Measurements from ENCODE around the gene CACNA1C. TPM values are rescaled to one million over a fixed set of nuclear protein-coding genes. Genes with fewer than 3 reads are reported as not detected.

CACNA1C gene
- total RNA-seq, 2 donors from 2014 or later: 0.86 to 6.3 TPM

DNA sequence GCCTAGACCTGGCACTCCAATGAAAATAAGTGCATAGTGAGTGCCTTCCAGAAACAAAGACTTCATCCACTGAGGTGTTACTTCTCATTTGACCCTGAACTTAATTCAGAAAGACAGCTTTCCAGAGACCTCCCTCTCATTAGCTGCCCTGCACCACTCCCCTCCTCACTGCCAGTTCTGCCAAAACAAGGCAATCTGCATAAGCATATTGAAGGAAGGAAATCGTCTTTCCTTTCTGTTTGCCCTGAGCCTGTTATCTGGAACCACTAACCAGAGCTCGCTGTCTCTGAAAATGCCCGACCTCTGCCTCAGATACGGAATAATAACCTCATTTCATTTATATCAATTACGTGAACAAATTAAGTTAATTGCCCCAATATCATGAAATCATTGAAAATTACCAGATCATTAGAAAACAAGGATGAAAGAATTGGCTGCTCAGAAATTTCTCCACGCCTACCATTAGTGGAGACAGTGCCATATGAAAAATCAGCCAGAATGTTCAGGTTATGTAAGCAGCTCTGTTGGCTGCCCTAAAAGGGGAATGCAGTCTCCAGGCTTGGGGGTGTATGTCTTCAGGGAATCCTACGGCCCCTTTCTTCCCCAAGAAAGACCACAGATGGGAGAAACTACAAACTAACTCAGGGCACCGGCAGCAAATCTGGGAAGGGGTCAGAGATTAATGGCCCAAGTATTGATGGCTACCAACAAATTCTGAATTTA is 592.1 kb downstream of the CACNA1C start:
- TF ChIP-seq, protein P1, sequence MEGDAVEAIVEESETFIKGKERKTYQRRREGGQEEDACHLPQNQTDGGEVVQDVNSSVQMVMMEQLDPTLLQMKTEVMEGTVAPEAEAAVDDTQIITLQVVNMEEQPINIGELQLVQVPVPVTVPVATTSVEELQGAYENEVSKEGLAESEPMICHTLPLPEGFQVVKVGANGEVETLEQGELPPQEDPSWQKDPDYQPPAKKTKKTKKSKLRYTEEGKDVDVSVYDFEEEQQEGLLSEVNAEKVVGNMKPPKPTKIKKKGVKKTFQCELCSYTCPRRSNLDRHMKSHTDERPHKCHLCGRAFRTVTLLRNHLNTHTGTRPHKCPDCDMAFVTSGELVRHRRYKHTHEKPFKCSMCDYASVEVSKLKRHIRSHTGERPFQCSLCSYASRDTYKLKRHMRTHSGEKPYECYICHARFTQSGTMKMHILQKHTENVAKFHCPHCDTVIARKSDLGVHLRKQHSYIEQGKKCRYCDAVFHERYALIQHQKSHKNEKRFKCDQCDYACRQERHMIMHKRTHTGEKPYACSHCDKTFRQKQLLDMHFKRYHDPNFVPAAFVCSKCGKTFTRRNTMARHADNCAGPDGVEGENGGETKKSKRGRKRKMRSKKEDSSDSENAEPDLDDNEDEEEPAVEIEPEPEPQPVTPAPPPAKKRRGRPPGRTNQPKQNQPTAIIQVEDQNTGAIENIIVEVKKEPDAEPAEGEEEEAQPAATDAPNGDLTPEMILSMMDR (conservative IDR thresholded peaks at IDR 0.05): no peak
- Histone ChIP-seq H3K36me3 (ENCODE audit: control insufficient read depth, insufficient read depth, low read length) (no peaks in the 10 kb centered on the region), H3K4me3 (ENCODE audit: low read length) (no peak overlapping the region), H3K4me1 (ENCODE audit: control insufficient read depth, insufficient read depth, low read length) (no peaks in the 10 kb centered on the region), H3K9ac (ENCODE audit: extremely low read depth, low read length, poor library complexity, severe bottlenecking) (no peak overlapping the region), H3K27me3 (ENCODE audit: control insufficient read depth, insufficient read depth, low read length, poor library complexity, severe bottlenecking) (no peaks in the 10 kb centered on the region), H3K9me3 (ENCODE audit: control insufficient read depth, low read length) (no peaks in the 10 kb centered on the region), H3K27ac (ENCODE audit: low read depth, low read length) (no peak overlapping the region)
- no peaks in the 10 kb centered on the region for H3K9me3 Mint-ChIP-seq
- no peaks in the 10 kb centered on the region for H3K27me3 Mint-ChIP-seq (ENCODE audit: insufficient read depth)
- WGBS, 2 experiments (ENCODE audit: insufficient coverage in 1 of 2, insufficient read length in 1 of 2): 85 to 93% methylated on average over 7 to 8 of the region's 8 CpGs
- peak; percentile 36 for DNase-seq
- no peak overlapping the region for H3K27ac Mint-ChIP-seq
- H3K4me3 Mint-ChIP-seq: no peak overlapping the region
- H3K4me1 Mint-ChIP-seq: peaks cover 22% of the 10 kb centered on the region
- H3K36me3 Mint-ChIP-seq (ENCODE audit: low read depth): no peaks in the 10 kb centered on the region

GRCh38 chr12:2645460-2645859 is 592.7 kb downstream of the CACNA1C start:
- Mint-ChIP-seq H3K9me3 (no peaks in the 10 kb centered on the region), H3K27ac (no peak overlapping the region), H3K36me3 (ENCODE audit: low read depth) (no peaks in the 10 kb centered on the region), H3K4me3 (no peak overlapping the region), H3K27me3 (ENCODE audit: insufficient read depth) (no peaks in the 10 kb centered on the region), H3K4me1 (peaks cover 23% of the 10 kb centered on the region)
- Histone ChIP-seq H3K4me3 (ENCODE audit: low read length) (no peak overlapping the region), H3K9ac (ENCODE audit: extremely low read depth, low read length, poor library complexity, severe bottlenecking) (no peak overlapping the region), H3K4me1 (ENCODE audit: control insufficient read depth, insufficient read depth, low read length) (no peaks in the 10 kb centered on the region), H3K27me3 (ENCODE audit: control insufficient read depth, insufficient read depth, low read length, poor library complexity, severe bottlenecking) (no peaks in the 10 kb centered on the region), H3K36me3 (ENCODE audit: control insufficient read depth, insufficient read depth, low read length) (no peaks in the 10 kb centered on the region), H3K27ac (ENCODE audit: low read depth, low read length) (no peak overlapping the region), H3K9me3 (ENCODE audit: control insufficient read depth, low read length) (no peaks in the 10 kb centered on the region)
- TF ChIP-seq, protein P1 (conservative IDR thresholded peaks at IDR 0.05): no peak
- 94 to 98% methylated on average over 4 to 8 of the region's 8 CpGs for WGBS, 2 experiments (ENCODE audit: insufficient coverage in 1 of 2, insufficient read length in 1 of 2)
- DNase-seq: peak; percentile 29

DNA sequence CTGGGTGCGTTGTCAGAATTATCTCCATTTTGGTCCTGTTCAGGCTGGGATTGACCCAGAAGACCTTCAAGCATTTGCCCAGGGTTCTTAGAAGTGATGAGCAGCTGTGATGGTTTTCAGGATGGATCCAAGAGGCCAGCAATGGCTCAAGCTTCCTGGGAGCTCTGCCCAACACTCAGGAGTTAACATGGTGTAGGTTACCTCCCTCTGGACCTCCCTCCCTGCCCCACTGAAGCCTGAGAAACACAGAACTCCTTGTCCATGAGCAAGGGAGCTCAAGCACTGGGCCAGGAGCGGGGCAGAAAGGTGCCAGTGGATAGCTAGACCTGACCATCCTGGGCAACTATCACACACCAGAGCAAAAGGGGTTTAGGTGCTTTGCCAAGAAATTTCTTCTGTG is 593.6 kb downstream of the CACNA1C start:
- Histone ChIP-seq H3K27me3 (ENCODE audit: control insufficient read depth, insufficient read depth, low read length, poor library complexity, severe bottlenecking) (no peaks in the 10 kb centered on the region), H3K4me3 (ENCODE audit: low read length) (no peak overlapping the region), H3K27ac (ENCODE audit: low read depth, low read length) (no peak overlapping the region), H3K36me3 (ENCODE audit: control insufficient read depth, insufficient read depth, low read length) (no peaks in the 10 kb centered on the region), H3K9ac (ENCODE audit: extremely low read depth, low read length, poor library complexity, severe bottlenecking) (no peak overlapping the region), H3K4me1 (ENCODE audit: control insufficient read depth, insufficient read depth, low read length) (no peaks in the 10 kb centered on the region), H3K9me3 (ENCODE audit: control insufficient read depth, low read length) (no peaks in the 10 kb centered on the region)
- Mint-ChIP-seq H3K27me3 (ENCODE audit: insufficient read depth) (no peaks in the 10 kb centered on the region), H3K27ac (no peak overlapping the region), H3K4me3 (no peak overlapping the region), H3K9me3 (no peaks in the 10 kb centered on the region), H3K36me3 (ENCODE audit: low read depth) (no peaks in the 10 kb centered on the region), H3K4me1 (peaks cover 16% of the 10 kb centered on the region)
- TF ChIP-seq, protein P1 (conservative IDR thresholded peaks at IDR 0.05): no peak
- 95 to 100% methylated on average over 1 to 2 of the region's 2 CpGs for WGBS, 2 experiments (ENCODE audit: insufficient coverage in 1 of 2, insufficient read length in 1 of 2)
- DNase-seq: peak; percentile 39

All from endodermal cell (in vitro differentiated cells).